Mucosa of rectum (tissue), 2 donors: Measurements from ENCODE around the gene MYOT.
"Not testable (repeated sequence)": the region's sequence is repeated elsewhere in the genome, so short reads cannot be mapped to it uniquely, and the experiment has no call there.

Experiments
- H3K27ac ChIP-seq, 2 donors: one replicate each; pipeline ENCODE4 v1.7.0; 2013; ENCODE audit warnings: inconsistent platforms in 2 of 2, low read depth in 2 of 2, low read length in 2 of 2
- H3K27me3 ChIP-seq, 2 donors: one replicate each; pipeline ENCODE4 v1.7.0; 2013; ENCODE audit warnings: low read length in 2 of 2; ENCODE audit not compliant: control insufficient read depth in 2 of 2, insufficient read depth in 2 of 2
- H3K36me3 ChIP-seq, 2 donors: one replicate each; pipeline ENCODE4 v1.7.0; 2013; ENCODE audit warnings: low read length in 2 of 2; ENCODE audit not compliant: control insufficient read depth in 2 of 2, insufficient read depth in 2 of 2
- H3K4me1 ChIP-seq, 2 donors: one replicate each; pipeline ENCODE4 v1.7.0; 2013; ENCODE audit warnings: low read length in 2 of 2, mild to moderate bottlenecking in 1 of 2; ENCODE audit not compliant: control insufficient read depth in 2 of 2, insufficient read depth in 2 of 2
- H3K4me3 ChIP-seq, 2 donors: one replicate each; pipeline ENCODE4 v1.7.0; 2013; ENCODE audit warnings: low read length in 2 of 2
- H3K9ac ChIP-seq, 2 donors: one replicate each; pipeline ENCODE4 v1.7.0; 2013; ENCODE audit warnings: low read length in 2 of 2, low read depth in 1 of 2, mild to moderate bottlenecking in 1 of 2
- H3K9me3 ChIP-seq, 2 donors: one replicate each; pipeline ENCODE4 v1.7.0; 2013; ENCODE audit warnings: low read length in 2 of 2; ENCODE audit not compliant: control insufficient read depth in 2 of 2
- donor health status: healthy.
- donor health status: Normal muscosa, but diverticular disease.

Gene MYOT

DNA sequence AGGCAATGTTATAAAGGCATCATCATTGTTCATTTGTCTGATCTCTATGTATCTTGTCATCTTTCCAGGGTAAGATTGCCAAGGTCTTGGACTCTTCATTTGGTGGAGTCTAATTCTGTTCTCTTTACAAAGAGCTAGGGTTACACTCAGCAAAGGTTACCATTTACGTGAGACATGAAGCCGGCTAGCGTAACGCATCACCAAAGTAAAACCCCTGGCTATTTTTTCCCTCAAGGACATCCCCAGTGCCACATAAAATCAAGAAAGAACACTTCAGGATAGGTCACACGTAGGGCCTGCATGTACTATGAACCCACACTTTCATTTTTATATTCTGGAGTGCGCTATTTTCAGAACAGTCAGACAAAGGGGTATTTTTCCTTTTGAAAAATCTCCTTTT lies 20.0 kb upstream of the MYOT start:
- Histone ChIP-seq H3K4me1 (no peaks in the 10 kb centered on the region), H3K27ac (no peak overlapping the region), H3K9ac (no peak overlapping the region), H3K9me3 (no peaks in the 10 kb centered on the region), H3K4me3 (no peak overlapping the region), H3K36me3 (no peaks in the 10 kb centered on the region), H3K27me3 (no peaks in the 10 kb centered on the region)

GRCh38 chr5:137853165-137853564 lies 14.5 kb upstream of the MYOT start:
- not testable (repeated sequence) for H3K9me3 ChIP-seq, H3K9ac ChIP-seq, H3K4me1 ChIP-seq, H3K36me3 ChIP-seq, H3K27ac ChIP-seq, H3K4me3 ChIP-seq, H3K27me3 ChIP-seq

GRCh38 chr5:137856201-137856600 lies 11.5 kb upstream of the MYOT start:
- no peak overlapping the region for H3K9ac ChIP-seq
- no peaks in the 10 kb centered on the region for H3K27me3 ChIP-seq
- no peaks in the 10 kb centered on the region for H3K9me3 ChIP-seq
- H3K27ac ChIP-seq = no peak overlapping the region
- no peaks in the 10 kb centered on the region for H3K4me1 ChIP-seq
- H3K36me3 ChIP-seq = no peaks in the 10 kb centered on the region
- H3K4me3 ChIP-seq = no peak overlapping the region

- Histone ChIP-seq H3K4me3 (no peak overlapping the region), H3K27me3 (no peaks in the 10 kb centered on the region), H3K4me1 (no peaks in the 10 kb centered on the region), H3K36me3 (no peaks in the 10 kb centered on the region), H3K27ac (no peak overlapping the region), H3K9me3 (no peaks in the 10 kb centered on the region), H3K9ac (no peak overlapping the region)
These were observed 10.5 kb upstream of the MYOT start for GRCh38 chr5:137856916-137857862.

DNA sequence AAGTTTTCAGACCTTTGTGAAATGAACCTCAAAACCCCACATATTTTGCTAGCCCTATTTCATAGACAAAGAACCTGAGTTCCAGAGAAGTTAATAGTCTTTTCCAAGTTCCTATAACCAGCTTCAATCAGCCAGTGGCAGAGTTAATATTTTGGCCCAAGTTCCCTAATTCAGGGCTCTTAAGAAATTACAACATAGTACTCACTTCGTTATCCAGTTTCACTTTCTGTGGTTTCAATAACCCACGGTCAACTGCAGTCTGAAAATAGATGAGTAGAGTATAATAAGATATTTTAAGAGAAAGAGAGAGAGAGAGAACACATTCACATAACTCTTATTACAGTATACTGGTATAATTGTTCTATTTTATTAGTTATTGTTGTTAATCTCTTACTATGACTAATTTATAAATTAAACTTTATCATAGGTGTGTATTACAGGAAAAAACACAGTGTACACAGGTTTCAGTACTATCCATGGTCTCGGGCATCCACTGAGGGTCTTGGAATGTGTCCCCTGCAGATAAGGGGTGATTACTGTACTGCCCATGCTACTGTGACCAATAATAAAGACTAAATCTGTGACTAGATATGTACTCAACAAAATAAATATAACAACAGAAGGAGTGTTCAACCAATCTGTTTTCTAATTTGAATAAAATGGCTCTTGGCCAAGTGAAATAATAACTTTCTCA lies 9.3 kb upstream of the MYOT start:
- H3K36me3 ChIP-seq = no peaks in the 10 kb centered on the region
- H3K4me3 ChIP-seq = no peak overlapping the region
- no peaks in the 10 kb centered on the region for H3K9me3 ChIP-seq
- no peak overlapping the region for H3K9ac ChIP-seq
- H3K27ac ChIP-seq = no peak overlapping the region
- H3K27me3 ChIP-seq = no peaks in the 10 kb centered on the region
- H3K4me1 ChIP-seq = no peaks in the 10 kb centered on the region

GRCh38 chr5:137858954-137859353 lies 8.7 kb upstream of the MYOT start:
- Histone ChIP-seq H3K27ac (no peak overlapping the region), H3K9ac (no peak overlapping the region)

GRCh38 chr5:137862251-137862650 lies 5.4 kb upstream of the MYOT start:
- Histone ChIP-seq H3K27ac (no peak overlapping the region), H3K36me3 (no peaks in the 10 kb centered on the region), H3K9me3 (no peaks in the 10 kb centered on the region), H3K4me1 (no peaks in the 10 kb centered on the region), H3K9ac (no peak overlapping the region), H3K4me3 (no peak overlapping the region), H3K27me3 (no peaks in the 10 kb centered on the region)

More at GRCh38 chr5:137858954-137859353, 8.7 kb upstream of the MYOT start:
- Histone ChIP-seq H3K4me3 (no peak overlapping the region), H3K9me3 (no peaks in the 10 kb centered on the region), H3K36me3 (no peaks in the 10 kb centered on the region), H3K27me3 (no peaks in the 10 kb centered on the region), H3K4me1 (no peaks in the 10 kb centered on the region)

- H3K4me1 ChIP-seq, H3K4me3 ChIP-seq, H3K9ac ChIP-seq, H3K27ac ChIP-seq, H3K27me3 ChIP-seq, H3K9me3 ChIP-seq, H3K36me3 ChIP-seq: not testable (repeated sequence)
These were observed 4.0 kb upstream of the MYOT start for GRCh38 chr5:137863653-137864052.

DNA sequence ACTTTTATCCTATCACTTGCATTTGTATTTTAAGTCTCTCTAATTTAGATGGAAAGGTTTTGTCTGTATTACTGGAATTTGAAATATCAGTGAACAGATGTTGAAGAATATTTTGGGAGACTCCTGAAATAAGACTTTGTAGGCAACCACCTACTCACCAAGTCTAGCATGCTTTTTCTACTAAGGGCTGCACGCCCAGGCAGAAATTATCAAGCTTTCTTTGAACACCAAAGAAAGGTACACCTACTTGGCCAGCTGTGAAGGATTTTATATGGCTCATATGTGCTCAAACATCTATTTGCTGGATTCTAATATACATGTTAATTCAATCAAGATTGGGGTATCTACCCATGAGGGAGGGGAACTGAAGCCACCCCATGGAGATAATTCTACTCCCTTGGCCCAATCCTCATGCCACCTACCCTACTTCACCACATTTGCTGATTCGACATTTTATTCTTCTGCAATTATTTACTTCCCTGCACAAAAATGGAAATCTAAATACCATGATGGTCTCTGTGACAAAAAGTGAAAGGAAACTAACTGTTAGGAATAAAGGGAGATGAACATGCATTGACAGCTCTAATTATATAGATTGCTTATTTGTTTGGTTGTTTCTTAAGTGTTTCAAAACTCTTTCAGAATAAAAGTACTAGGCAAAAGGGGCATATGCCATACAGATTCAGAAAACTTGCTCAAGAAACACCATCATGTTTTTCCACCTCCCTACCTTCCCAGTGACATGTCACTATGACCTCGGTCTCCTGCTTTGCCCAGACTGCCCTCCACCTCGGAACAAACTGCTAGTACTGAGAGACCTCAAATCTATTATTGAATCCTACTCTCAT lies 895 bp upstream of the MYOT start:
- Histone ChIP-seq H3K9me3 (no peaks in the 10 kb centered on the region), H3K27ac (no peak overlapping the region), H3K36me3 (no peaks in the 10 kb centered on the region), H3K4me3 (no peak overlapping the region), H3K9ac (no peak overlapping the region), H3K4me1 (no peaks in the 10 kb centered on the region), H3K27me3 (no peaks in the 10 kb centered on the region)
